Upper lobe of left lung (tissue), 6 donors: Measurements from ENCODE around the gene PCP4. TPM values are rescaled to one million over a fixed set of nuclear protein-coding genes. Genes with fewer than 3 reads are reported as not detected.

Experiments
- ATAC-seq, 2 donors: fragments of 200-7000 bp; cut with Tn5 transposase; one replicate each; pipeline ENCODE4 v1.9.1; 2022; ENCODE audit warnings: mild to moderate bottlenecking in 2 of 2, moderate library complexity in 2 of 2; ENCODE audit not compliant: low FRiP score in 2 of 2
- DNase-seq, 2 donors: peaks; one replicate each; pipeline ENCODE4 v3.0.0-alpha.2; 2019 to 2020
- H3K27ac ChIP-seq, 4 donors: fragments of 200-600 bp; sonication (generic); one replicate each; pipeline ENCODE4 v1.5.1; 2016 to 2019
- H3K27me3 ChIP-seq, 4 donors: fragments of 200-600 bp; sonication (generic); one replicate each; pipeline ENCODE4 v1.5.1; 2017 to 2019
- H3K36me3 ChIP-seq, 4 donors: fragments of 200-600 bp; sonication (generic); one replicate each; pipeline ENCODE4 v1.5.1; 2016 to 2019
- H3K4me1 ChIP-seq, 4 donors: fragments of 200-600 bp; sonication (generic); one replicate each; pipeline ENCODE4 v1.5.1; 2018 to 2019
- H3K4me3 ChIP-seq, 4 donors: fragments of 200-600 bp; sonication (generic); one replicate each; pipeline ENCODE4 v1.5.1; 2017 to 2019; ENCODE audit warnings: mild to moderate bottlenecking in 2 of 4, moderate library complexity in 1 of 4
- H3K9me3 ChIP-seq, 4 donors: fragments of 200-600 bp; sonication (generic); one replicate each; pipeline ENCODE4 v1.5.1; 2018 to 2019
- EP300 ChIP-seq, 4 donors: sonication (generic); formaldehyde crosslinking; IDR thresholded peaks; one replicate each; pipeline ENCODE4 v1.5.1; 2017; ENCODE audit warnings: antibody characterized with exemption in 4 of 4, control low read depth in 2 of 4
- POLR2A ChIP-seq, 4 donors: fragments of 450-650 bp; IDR thresholded peaks; one replicate each; pipeline ENCODE4 v1.5.1; 2016 to 2017; ENCODE audit warnings: antibody characterized with exemption in 4 of 4, mild to moderate bottlenecking in 2 of 4
- POLR2AphosphoS5 ChIP-seq, 2 donors: sonication (generic); formaldehyde crosslinking; IDR thresholded peaks; one replicate each; pipeline ENCODE4 v1.5.1; 2017; ENCODE audit warnings: antibody characterized with exemption in 2 of 2
- WGBS, 2 donors: methylation state at CpG; one replicate each; pipeline ENCODE4 v1.1.5; 2017 to 2018; 5-methylcytosine and 5-hydroxymethylcytosine counted together
- total RNA-seq, 6 donors: library from RNA; depleted of rRNA in 4 of 6; stranded (reverse); fragments of >200 nt in 4 of 6; gene quantifications; one replicate each; pipeline versions ENCODE4 v1.1.0 to v1.2.1, GENCODE V29; 2016 to 2021
- TF ChIP-seq, protein P1 (sequence below), 6 experiments: fragments of 450-650 bp in 4 of 6; fragments of 200-600 bp in 2 of 6; sonication (generic) in 2 of 6; IDR thresholded peaks; one replicate each; pipeline ENCODE4 v1.5.1; 2016 to 2019; ENCODE audit warnings: antibody characterized with exemption in 6 of 6
- donor health status: DM: no; HTN: no; CAD: no; lungs with moderate emphysema.
- donor health status: DM: no; HTN: yes; CAD: no; lungs with severe emphysema.

The PCP4 gene
- total RNA-seq, 6 donors from 2014 or later = 0.66 to 4.4 (median 1.9) TPM; not detected in 2

DNA sequence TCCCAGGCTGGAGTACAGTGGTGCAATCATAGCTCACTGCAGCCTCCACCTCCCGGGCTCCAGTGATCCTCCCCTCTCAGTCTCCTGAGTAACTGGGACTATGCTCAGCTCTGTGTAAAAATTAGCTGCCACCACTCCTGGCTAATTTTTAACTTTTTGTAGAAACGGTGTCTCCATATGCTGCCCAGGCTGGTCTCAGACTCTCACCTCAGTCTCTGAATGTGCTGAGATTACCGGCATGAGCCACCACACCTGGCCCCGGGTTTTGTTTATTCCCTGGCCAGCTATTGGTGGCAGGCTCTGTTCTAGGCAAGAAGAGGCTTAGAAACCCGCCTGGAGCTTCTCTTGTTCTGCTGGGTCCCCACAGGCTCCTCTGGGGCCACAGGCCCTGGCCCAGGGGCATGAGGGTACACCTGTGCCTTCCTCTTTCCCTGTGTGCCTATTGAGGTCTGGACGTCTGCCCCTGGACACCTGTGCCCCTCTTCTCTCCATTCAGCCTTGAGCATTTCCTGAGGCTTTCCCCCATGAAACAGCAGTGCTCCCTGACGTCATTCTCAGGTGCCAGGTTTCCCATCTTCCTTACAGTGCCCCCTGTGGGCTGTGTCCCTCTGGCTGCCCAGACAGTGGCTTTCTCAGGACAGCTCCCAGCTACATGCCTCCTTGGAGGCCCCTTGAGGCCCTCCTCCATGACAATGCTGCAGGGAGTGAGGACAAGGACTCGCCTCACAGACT is 57.5 kb downstream of the PCP4 start:
- no peak for DNase-seq
- no peaks in the 10 kb centered on the region for H3K4me1 ChIP-seq
- no peaks in the 10 kb centered on the region for H3K9me3 ChIP-seq
- H3K27ac ChIP-seq = no peak overlapping the region
- TF ChIP-seq POLR2AphosphoS5 (IDR thresholded peaks at IDR 0.05) = no peak
- TF ChIP-seq POLR2A (IDR thresholded peaks at IDR 0.05) = no peak
- no peak for TF ChIP-seq EP300 (IDR thresholded peaks at IDR 0.05)
- TF ChIP-seq, protein P1, sequence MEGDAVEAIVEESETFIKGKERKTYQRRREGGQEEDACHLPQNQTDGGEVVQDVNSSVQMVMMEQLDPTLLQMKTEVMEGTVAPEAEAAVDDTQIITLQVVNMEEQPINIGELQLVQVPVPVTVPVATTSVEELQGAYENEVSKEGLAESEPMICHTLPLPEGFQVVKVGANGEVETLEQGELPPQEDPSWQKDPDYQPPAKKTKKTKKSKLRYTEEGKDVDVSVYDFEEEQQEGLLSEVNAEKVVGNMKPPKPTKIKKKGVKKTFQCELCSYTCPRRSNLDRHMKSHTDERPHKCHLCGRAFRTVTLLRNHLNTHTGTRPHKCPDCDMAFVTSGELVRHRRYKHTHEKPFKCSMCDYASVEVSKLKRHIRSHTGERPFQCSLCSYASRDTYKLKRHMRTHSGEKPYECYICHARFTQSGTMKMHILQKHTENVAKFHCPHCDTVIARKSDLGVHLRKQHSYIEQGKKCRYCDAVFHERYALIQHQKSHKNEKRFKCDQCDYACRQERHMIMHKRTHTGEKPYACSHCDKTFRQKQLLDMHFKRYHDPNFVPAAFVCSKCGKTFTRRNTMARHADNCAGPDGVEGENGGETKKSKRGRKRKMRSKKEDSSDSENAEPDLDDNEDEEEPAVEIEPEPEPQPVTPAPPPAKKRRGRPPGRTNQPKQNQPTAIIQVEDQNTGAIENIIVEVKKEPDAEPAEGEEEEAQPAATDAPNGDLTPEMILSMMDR (IDR thresholded peaks at IDR 0.05) = no peak
- no peak overlapping the region for H3K4me3 ChIP-seq
- peak in 1 of 2 donors; percentile 8 for ATAC-seq
- H3K36me3 ChIP-seq = no peaks in the 10 kb centered on the region
- H3K27me3 ChIP-seq = no peaks in the 10 kb centered on the region
- 74 to 75% methylated on average over 7 to 8 of the region's 8 CpGs for WGBS, 2 donors

DNA sequence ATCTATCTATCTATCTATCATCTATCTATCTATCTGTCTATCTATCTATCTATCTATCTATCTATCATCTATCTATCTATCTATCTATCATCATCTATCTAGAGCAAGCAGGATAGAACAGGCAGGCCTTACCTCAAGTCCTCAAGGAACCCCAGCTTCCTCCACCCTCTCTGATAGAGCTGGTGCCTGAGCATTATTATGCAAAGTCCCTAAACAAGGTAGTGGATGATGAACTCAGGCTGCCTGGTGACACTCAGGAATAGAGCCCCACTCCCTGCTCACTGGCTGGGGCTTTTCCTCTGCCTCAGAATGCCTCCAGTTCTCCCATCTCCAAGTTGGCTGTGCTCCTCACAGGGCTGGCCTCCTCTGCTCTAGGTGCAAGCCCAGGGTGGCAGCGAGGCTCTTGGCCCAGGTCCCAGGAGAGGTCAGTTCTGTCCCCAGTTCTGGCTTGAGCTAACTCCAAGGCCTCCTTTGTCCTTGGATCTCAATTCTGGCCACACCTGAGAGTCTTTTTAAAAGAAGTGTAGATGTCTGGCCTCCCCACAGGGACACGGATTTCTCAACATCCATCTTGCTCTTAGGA is 60.2 kb downstream of the PCP4 start:
- Histone ChIP-seq H3K36me3 (no peaks in the 10 kb centered on the region), H3K27me3 (no peaks in the 10 kb centered on the region), H3K4me3 (no peak overlapping the region), H3K4me1 (no peaks in the 10 kb centered on the region), H3K9me3 (no peaks in the 10 kb centered on the region), H3K27ac (no peak overlapping the region)
- DNase-seq = no peak
- TF ChIP-seq EP300 (IDR thresholded peaks at IDR 0.05) = no peak
- no peak for TF ChIP-seq POLR2AphosphoS5 (IDR thresholded peaks at IDR 0.05)
- TF ChIP-seq, protein P1 (IDR thresholded peaks at IDR 0.05) = no peak
- TF ChIP-seq POLR2A (IDR thresholded peaks at IDR 0.05) = no peak
- ATAC-seq = no peak
- WGBS, 2 donors = 62 to 75% methylated on average over 1 to 2 of the region's 2 CpGs

DNA sequence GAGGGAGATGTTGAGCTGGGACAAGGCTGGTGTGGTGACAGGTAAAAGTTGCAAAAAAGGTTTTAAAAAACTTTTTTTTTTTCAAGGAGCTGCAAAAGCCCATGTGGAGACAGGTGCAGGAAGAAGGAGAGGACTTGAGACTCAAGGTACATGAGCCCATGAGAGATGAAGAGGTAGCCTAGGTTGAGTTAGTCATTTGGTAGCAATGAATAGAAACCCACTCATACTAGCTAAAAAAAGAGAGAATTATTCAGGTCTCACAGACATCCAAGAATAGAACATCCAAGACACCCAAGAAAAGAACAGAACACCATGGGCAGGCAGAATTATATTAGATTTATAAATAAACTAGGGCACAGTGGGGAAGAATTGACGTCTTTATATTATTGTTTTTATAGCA is 65.1 kb downstream of the PCP4 start:
- WGBS, 2 donors = 83 to 93% methylated on average over 1 of the region's 1 CpG
- Histone ChIP-seq H3K4me3 (no peak overlapping the region), H3K9me3 (no peaks in the 10 kb centered on the region), H3K4me1 (no peaks in the 10 kb centered on the region), H3K36me3 (no peaks in the 10 kb centered on the region), H3K27me3 (no peaks in the 10 kb centered on the region), H3K27ac (no peak overlapping the region)
- ATAC-seq (no peak), DNase-seq (no peak)
- TF ChIP-seq, protein P1 (IDR thresholded peaks at IDR 0.05) = no peak
- TF ChIP-seq EP300 (IDR thresholded peaks at IDR 0.05) = no peak
- TF ChIP-seq POLR2AphosphoS5 (IDR thresholded peaks at IDR 0.05) = no peak
- no peak for TF ChIP-seq POLR2A (IDR thresholded peaks at IDR 0.05)

DNA sequence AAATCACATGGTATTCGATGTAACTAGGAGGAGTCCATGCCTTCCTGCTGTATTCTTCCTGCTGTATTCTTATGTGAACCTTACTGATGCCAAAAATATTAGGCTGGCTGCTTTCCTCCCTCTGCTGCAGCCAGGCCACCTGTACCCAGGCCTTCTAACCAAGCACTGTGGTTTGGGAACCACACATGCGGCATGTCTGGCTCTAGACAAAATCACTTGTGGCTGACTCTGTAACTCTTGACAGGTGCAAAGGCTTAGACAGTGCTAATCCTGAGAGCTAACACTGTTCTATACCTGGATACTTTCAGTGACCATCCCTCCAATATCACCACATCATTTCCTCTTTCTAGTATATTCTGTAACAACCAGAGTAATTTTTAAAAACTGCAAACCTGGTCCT is 67.7 kb downstream of the PCP4 start:
- Histone ChIP-seq H3K9me3 (no peaks in the 10 kb centered on the region), H3K4me3 (no peak overlapping the region), H3K27ac (no peak overlapping the region), H3K36me3 (no peaks in the 10 kb centered on the region), H3K4me1 (no peaks in the 10 kb centered on the region), H3K27me3 (no peaks in the 10 kb centered on the region)
- no peak for DNase-seq
- no peak for ATAC-seq
- WGBS, 2 donors = 91 to 100% methylated on average over 1 to 2 of the region's 2 CpGs
- no peak for TF ChIP-seq POLR2AphosphoS5 (IDR thresholded peaks at IDR 0.05)

DNA sequence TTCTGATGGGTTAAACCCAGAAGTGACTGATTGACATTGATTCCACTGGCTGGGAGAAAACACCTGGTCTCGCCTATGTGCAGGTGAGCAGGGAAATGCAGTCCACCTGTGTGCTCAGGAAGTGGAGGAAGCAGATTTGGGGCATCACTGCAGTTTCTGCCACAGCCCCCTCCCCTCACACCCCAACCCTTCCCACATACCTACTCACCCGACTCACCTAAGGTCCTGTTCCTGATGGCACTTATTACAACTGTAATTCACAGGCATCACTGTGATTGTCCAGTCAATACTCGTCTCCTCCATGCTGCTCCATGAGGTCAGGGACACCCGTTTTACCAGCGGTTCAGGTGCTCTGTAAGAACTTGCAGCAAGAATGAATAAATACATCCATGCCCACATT is 68.5 kb downstream of the PCP4 start:
- H3K4me1 ChIP-seq = no peaks in the 10 kb centered on the region
- H3K9me3 ChIP-seq = no peaks in the 10 kb centered on the region
- DNase-seq (no peak), ATAC-seq (no peak)
- TF ChIP-seq POLR2A (IDR thresholded peaks at IDR 0.05) (no peak), EP300 (IDR thresholded peaks at IDR 0.05) (no peak), POLR2AphosphoS5 (IDR thresholded peaks at IDR 0.05) (no peak)
- TF ChIP-seq, protein P1 (IDR thresholded peaks at IDR 0.05) = no peak
- H3K4me3 ChIP-seq = no peak overlapping the region
- WGBS, 2 donors = 85 to 87% methylated on average over 5 of the region's 5 CpGs
- H3K27me3 ChIP-seq = no peaks in the 10 kb centered on the region
- H3K36me3 ChIP-seq = no peaks in the 10 kb centered on the region
- no peak overlapping the region for H3K27ac ChIP-seq
